Activated CD8-positive, alpha-beta memory T cell treated with anti-CD3 and anti-CD28 coated beads for 1 hour (primary cell): ENCODE measurements around the gene PDK2.

Source experiments
- DNase-seq, 2 donors: peaks; one replicate each; pipeline ENCODE4 v3.0.0-alpha.2; 2020; ENCODE audit warnings: low read depth in 1 of 2; ENCODE audit errors: extremely low read depth in 1 of 2

Gene PDK2

GRCh38 chr17:50099003-50099402, 3.9 kb downstream of the PDK2 start:
- no peak for DNase-seq

GRCh38 chr17:50100480-50100883, 5.3 kb downstream of the PDK2 start:
- no peak for DNase-seq

GRCh38 chr17:50100921-50101345, 5.8 kb downstream of the PDK2 start:
- no peak for DNase-seq

DNA sequence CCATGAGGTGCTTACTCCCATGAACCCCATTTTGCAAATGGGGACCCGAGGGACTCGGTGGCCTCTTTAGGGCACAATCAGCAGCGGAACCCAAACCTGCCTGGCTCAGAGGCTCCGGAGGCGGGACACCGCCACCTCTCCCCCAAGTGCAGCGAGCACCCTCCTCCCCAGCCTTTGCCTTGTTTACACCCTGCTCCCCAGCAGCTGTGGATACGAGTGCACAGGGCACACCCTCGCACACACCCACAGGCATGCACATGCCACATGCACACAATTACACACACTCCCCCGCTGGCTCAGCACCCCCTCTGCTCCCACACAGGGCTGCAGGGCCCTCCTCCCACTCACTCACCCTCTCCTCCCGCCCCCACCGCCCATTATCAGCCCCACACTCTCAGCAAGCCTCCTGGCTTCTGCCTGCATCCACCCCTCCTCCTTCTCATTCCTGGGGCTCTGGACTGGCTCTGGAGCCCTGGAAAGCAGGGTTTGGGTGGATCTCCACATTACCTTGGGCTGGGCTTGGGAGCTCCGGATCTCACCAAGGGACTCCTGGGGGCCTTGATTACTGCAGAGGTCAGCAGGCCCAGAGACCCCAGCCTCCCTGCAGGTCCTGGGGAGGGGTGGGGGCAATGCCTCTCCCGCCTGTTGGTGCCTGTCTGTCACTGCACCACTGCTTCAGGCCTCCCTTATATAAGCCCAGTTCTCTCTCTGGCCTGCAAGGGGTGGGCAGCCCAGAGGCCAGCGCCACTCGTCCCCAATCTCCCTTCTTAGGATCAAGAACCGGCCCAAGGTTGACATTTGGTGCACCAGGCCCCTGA, 6.4 kb downstream of the PDK2 start:
- no peak for DNase-seq

- no peak for DNase-seq
Measured at GRCh38 chr17:50102164-50102991, 7.2 kb downstream of the PDK2 start.

DNA sequence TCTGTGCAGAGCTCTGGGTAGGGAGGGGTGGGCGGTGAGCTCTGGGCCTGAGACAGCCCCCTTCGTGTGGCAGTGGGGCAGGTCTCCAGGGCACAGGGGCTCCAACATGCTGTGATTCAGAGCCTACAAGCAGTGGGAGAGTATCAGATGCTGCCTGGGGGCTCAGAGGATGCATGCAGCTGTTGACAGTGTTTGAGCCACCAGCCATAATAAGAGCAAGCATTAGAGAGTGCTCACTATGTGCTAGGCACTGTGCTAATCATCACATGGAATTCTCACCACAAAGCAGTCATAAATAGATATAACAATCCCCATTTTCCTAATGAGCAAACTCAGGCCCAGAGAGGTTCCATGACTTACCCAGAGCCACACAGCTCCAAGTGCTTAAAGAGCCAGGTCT, 8.1 kb downstream of the PDK2 start:
- no peak for DNase-seq

- DNase-seq, result no peak
Measured at GRCh38 chr17:50103941-50104340, 8.8 kb downstream of the PDK2 start.

DNA sequence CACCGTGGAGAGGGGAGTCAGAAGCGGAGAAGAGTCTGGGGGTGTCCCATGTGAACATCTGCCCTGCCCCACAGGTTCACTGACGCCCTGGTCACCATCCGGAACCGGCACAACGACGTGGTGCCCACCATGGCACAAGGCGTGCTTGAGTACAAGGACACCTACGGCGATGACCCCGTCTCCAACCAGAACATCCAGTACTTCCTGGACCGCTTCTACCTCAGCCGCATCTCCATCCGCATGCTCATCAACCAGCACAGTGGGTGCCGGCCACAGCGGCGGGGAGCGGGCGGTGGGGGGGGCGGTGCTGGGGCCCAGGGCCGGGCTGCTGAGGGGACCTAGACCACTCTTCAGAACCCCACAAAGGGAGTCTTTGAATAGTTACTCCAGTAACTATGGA, 10.7 kb downstream of the PDK2 start:
- DNase-seq, result no peak

GRCh38 chr17:50106393-50107131, 11.4 kb downstream of the PDK2 start:
- DNase-seq, result no peak

DNA sequence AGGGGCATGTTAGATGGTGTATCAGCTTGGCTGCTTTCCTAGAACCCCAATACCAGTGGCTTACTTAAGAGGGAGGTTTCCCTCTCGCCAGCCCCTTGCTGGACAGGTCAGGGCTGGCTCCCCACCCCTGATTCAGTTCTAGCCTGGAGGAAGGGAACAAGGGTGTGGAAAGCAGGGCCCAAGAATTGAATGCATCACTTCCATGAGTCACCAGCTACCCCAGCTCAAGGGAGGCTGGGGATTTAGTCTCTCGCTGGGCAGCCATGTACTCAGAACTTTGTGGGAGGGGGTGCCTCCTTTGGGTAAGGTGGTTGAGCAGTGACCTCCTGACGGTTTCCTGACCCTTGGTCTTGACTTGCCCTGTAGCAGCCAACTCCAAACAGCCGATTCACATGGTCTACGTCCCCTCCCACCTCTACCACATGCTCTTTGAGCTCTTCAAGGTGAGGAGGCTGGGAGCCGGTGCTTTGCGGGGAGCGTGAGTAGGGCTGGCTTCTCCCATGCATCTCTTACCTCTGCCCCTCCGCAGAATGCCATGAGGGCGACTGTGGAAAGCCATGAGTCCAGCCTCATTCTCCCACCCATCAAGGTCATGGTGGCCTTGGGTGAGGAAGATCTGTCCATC, 12.8 kb downstream of the PDK2 start:
- no peak for DNase-seq

- DNase-seq, result no peak
Measured at GRCh38 chr17:50108556-50108955, 13.4 kb downstream of the PDK2 start.

GRCh38 chr17:50109207-50109606, 14.1 kb downstream of the PDK2 start:
- DNase-seq, result no peak

DNA sequence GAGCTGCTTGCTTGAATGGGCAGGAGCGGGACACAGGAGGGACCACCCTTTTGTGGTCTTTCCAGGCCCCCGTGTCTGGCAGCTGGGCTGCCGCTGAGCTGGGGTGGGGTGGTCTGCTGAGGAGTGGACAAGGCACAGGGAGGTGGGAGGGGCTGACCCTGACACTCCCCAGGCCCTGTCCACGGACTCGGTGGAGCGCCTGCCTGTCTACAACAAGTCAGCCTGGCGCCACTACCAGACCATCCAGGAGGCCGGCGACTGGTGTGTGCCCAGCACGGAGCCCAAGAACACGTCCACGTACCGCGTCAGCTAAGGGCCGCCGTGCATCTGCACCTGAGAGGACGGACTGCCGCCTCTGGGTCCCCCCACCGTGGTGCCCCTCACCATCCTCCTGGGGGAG, 14.6 kb downstream of the PDK2 start:
- DNase-seq, result no peak

DNA sequence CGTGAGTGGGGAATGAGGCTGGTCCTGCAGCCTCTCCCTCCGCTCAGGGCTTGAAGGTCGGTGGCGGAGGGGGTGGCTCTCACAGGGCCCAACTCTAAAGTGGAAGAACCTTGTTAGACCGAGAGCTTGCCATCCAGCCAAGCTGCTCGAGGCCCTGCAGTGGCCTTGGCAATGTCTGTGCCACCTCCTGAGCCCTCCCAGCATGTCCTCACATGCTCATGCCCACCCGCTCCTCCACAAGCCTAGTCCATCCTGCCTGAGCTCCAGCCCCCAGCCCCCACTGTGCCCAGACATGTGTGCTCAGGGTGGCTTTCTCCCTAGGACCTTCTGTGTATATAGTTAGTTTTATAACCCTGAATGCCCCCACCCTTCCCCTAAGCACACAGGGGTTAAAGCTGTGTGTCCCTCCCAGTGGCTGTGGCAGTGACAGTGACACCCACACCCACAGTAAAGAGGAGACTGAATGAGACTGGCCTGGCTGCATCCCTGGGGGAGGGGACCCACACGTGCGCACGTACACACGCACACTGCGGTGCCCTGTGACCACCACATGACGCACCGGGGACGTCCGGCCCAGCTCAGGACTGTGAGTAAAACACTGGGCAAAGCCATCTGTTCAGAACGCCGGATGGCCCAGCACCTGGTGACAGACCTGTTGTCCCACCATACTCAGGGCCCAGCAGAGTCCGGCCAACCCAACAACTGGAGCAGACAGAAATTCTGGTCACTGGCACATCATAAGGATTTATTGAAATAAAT, 15.6 kb downstream of the PDK2 start:
- no peak for DNase-seq

DNA sequence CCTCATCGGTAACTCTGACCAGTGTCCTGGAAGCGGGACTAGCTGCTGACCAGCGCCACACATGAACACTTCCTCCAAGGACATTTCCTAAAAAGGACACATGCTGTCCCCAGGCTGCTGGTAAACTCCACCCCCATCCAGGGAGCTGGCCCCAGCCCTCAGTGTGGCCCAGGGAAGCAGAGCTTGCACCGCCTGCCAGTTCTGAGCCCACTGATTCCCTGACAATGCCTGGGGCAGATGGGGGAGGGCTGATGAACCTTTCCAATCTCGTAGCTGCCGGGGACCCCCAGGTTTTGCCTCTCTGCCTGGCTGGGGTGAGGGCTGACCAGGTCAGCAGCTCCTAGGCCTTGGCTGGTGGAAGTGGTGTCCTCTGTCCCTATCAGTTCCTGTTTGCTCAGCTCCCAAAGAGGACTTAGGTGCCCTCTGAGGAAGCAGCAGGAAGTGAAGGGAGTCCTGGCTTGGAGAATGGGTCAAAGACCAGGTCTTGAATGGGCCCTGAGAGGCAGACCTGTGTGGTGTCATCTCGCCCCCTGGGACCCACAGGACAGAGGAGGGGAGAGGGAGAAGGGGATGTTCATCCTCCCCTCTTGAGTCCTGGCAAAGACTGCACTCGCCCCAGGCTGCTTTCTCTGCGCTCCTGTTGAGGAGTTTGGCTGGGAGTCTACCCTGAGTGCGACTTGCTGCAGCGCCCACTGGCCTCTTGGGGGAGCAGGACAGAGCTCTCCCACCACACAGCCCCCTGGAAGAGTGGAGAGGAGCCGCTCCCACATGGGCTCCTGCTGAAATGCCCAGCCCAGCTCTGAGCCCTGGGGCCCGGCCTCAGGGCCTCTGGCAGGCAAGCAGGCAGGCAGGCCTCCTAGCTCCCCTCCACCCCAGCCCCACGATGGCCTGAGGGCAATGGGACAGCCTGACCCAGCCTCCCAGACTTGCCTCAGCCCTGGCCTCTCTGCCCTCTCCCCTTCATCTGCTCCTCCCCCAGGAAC, 16.8 kb downstream of the PDK2 start:
- DNase-seq, result no peak

DNA sequence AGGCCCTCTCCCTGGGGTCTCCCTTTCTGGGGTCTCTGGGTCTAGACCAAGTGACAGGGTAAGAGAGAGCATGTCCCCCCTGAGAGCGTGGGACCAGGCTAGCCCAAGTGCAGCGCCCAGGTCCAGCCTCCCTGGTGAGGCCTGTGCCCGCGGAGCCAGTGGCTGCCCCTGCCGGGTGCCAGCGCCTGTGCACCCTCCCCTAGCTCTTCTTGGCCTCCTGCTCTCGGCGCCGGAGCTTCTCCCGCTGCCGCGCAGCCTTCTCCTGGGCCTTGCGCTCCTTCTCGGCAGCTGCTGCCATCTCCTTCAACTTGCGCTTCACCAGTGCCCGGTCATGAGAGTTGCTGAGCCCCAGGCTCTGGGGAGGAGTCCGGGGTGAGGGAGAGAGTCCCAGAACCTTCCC, 17.5 kb downstream of the PDK2 start:
- no peak for DNase-seq

GRCh38 chr17:50113624-50114320, 18.6 kb downstream of the PDK2 start:
- DNase-seq, result no peak

- no peak for DNase-seq
Measured at GRCh38 chr17:50114401-50114800, 19.2 kb downstream of the PDK2 start.
